Epithelial cell of esophagus (primary cell): Measurements from ENCODE around the gene TEDDM1.

Source experiments
- DNase-seq: peaks from one replicate; pipeline ENCODE4 v3.0.0; 2010; ENCODE audit warnings: low read depth
- H3K4me3 ChIP-seq: 2 replicates; pipeline ENCODE4 v1.5.1; 2011; ENCODE audit warnings: mild to moderate bottlenecking, low read length, control low read depth
- CTCF ChIP-seq: IDR thresholded peaks from 2 replicates; pipeline ENCODE4 v1.5.1; 2011; ENCODE audit warnings: low read depth, mild to moderate bottlenecking, low read length, control low read depth, inconsistent platforms; ENCODE audit not compliant: insufficient read depth; ENCODE audit errors: missing control alignments

TEDDM1 gene

GRCh38 chr1:182394055-182394775, 6.3 kb downstream of the TEDDM1 start:
- no peak for TF ChIP-seq CTCF
- H3K4me3 ChIP-seq: no peak overlapping the region
- DNase-seq: no peak

GRCh38 chr1:182392050-182393028, 8.1 kb downstream of the TEDDM1 start:
- no peak for TF ChIP-seq CTCF
- no peak for DNase-seq
- H3K4me3 ChIP-seq: peak overlapping the region; percentile 99

GRCh38 chr1:182391362-182392049, 9.0 kb downstream of the TEDDM1 start, which contains the start of gene GLUL:
TSS of gene GLUL (minus strand) at chr1:182391790. CDS start at chr1:182388737, 3,053 bp downstream.
- peak; percentile 87 for DNase-seq
- H3K4me3 ChIP-seq: peak within 1 kb of the TSS; percentile 99

GRCh38 chr1:182391028-182391361, 9.5 kb downstream of the TEDDM1 start:
- no peak for DNase-seq
- no peak for TF ChIP-seq CTCF
- peak overlapping the region; percentile 99 for H3K4me3 ChIP-seq

More at GRCh38 chr1:182391362-182392049, 9.0 kb downstream of the TEDDM1 start, which contains the start of gene GLUL:
- TF ChIP-seq CTCF: no peak

GRCh38 chr1:182389619-182390047, 10.8 kb downstream of the TEDDM1 start:
- no peak for DNase-seq
- peak overlapping the region; percentile 99 for H3K4me3 ChIP-seq
- TF ChIP-seq CTCF: no peak

GRCh38 chr1:182388392-182389134, 11.9 kb downstream of the TEDDM1 start:
- peak overlapping the region; percentile 99 for H3K4me3 ChIP-seq
- DNase-seq: no peak
- TF ChIP-seq CTCF: no peak
